NCI-H187 (cell line): ENCODE measurements around the gene CENPN.

Experiments
- DNase-seq, 2 experiments: peaks; one replicate each; lab custom pipeline; 2025; lab: John Stamatoyannopoulos, UW

Gene CENPN

DNA sequence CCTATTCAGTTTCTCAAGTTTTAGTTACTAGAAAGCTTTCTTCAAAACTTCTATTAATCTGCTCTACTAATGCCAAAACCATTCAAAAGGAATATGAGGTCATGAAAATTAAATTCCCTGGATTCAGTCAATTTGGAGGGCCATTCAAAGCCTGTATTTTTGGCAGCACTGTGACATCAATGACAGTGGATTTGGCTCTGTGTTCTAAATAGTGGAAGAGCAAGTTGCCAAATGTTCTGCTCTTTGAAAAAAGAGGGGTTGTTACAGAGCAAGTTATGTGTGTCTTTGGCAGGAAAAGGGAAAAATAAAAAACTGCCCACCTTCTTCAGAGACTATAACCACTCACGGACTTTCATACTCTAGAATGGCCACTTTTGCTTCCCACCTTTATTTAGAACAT lies 73.2 kb downstream of the CENPN start:
- DNase-seq = no peak

DNA sequence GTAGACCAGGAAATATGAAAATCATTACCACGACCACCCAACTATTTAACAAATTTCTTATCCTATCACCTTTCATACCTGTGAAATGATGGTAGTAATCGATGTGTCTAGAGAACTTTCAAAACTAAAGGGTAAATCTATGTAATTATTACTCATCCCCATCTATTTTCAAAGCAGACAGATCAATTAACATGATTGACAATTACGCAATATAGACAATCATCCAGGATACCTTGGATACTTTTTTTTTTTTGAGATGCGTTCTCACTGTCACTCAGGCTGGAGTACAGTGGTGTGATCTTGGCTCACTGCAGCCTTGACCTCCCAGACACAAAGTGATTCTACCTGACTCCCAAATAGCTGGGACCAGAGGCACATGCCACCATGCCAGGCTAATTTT lies 74.0 kb downstream of the CENPN start:
- DNase-seq = no peak
